MM.1S (cell line): ENCODE data around the gene KIFAP3.
"Not testable (repeated sequence)": the region's sequence is repeated elsewhere in the genome, so short reads cannot be mapped to it uniquely, and the experiment has no call there.

ENCODE experiments used
- DNase-seq: peaks from one replicate; pipeline ENCODE4 v3.0.0-alpha.2; 2015
- H2AFZ ChIP-seq: fragments of 300-600 bp; sonication (generic); 2 replicates; pipeline ENCODE4 v1.6.0; 2016; ENCODE audit warnings: antibody characterized with exemption, low read length
- H3F3A ChIP-seq: fragments of 300-600 bp; sonication (generic); 2 replicates; pipeline ENCODE4 v1.6.1; 2016; ENCODE audit warnings: mild to moderate bottlenecking, antibody characterized with exemption, low read length, moderate library complexity, mixed read lengths; ENCODE audit not compliant: insufficient read depth
- H3K27ac ChIP-seq: fragments of 300-600 bp; sonication (generic); 2 replicates; pipeline ENCODE4 v1.5.1; 2016; ENCODE audit warnings: mild to moderate bottlenecking, low read length
- H3K27me3 ChIP-seq: fragments of 300-600 bp; sonication (generic); replicated peaks from 2 replicates; pipeline ENCODE4 v1.6.0; 2016; ENCODE audit warnings: low read length; ENCODE audit not compliant: insufficient read depth
- H3K36me3 ChIP-seq: fragments of 300-600 bp; sonication (generic); replicated peaks from 2 replicates; pipeline ENCODE4 v1.6.1; 2016; ENCODE audit warnings: mild to moderate bottlenecking, low read length, mixed read lengths; ENCODE audit not compliant: insufficient read depth
- H3K4me1 ChIP-seq: fragments of 300-600 bp; sonication (generic); 2 replicates; pipeline ENCODE4 v1.6.1; 2016; ENCODE audit warnings: low read length, mixed read lengths
- H3K4me2 ChIP-seq: fragments of 300-600 bp; sonication (generic); 2 replicates; pipeline ENCODE4 v1.6.0; 2016; ENCODE audit warnings: low read depth, low read length
- H3K4me3 ChIP-seq: fragments of 300-600 bp; sonication (generic); 2 replicates; pipeline ENCODE4 v1.5.1; 2016; ENCODE audit warnings: low read length, mixed read lengths
- H3K79me2 ChIP-seq: fragments of 300-600 bp; sonication (generic); 2 replicates; pipeline ENCODE4 v1.6.1; 2016; ENCODE audit warnings: mixed run types, low read length, mixed read lengths
- H3K9ac ChIP-seq: fragments of 300-600 bp; sonication (generic); 2 replicates; pipeline ENCODE4 v1.6.1; 2016; ENCODE audit warnings: low read length, mixed read lengths
- H3K9me2 ChIP-seq: fragments of 300-600 bp; sonication (generic); replicated peaks from 2 replicates; pipeline ENCODE4 v1.6.1; 2016; ENCODE audit warnings: mild to moderate bottlenecking, low read length, mixed read lengths; ENCODE audit not compliant: insufficient read depth
- H3K9me3 ChIP-seq: fragments of 300-600 bp; sonication (generic); replicated peaks from 2 replicates; pipeline ENCODE4 v1.6.1; 2016; ENCODE audit warnings: mild to moderate bottlenecking, low read length, mixed read lengths; ENCODE audit not compliant: insufficient read depth
- H4K20me1 ChIP-seq: fragments of 300-600 bp; sonication (generic); 2 replicates; pipeline ENCODE4 v1.6.1; 2016; ENCODE audit warnings: mild to moderate bottlenecking, low read length, moderate library complexity, mixed read lengths; ENCODE audit not compliant: insufficient read depth
- EZH2 ChIP-seq: fragments of 300-600 bp; sonication (generic); optimal IDR thresholded peaks from 2 replicates; pipeline ENCODE3; 2017; ENCODE audit warnings: low read depth, mild to moderate bottlenecking, antibody characterized with exemption, low read length, mixed read lengths
- EZH2phosphoT487 ChIP-seq: fragments of 300-600 bp; sonication (generic); IDR thresholded peaks from 2 replicates; pipeline ENCODE4 v1.6.1; 2018; ENCODE audit warnings: antibody characterized with exemption, low read length
- TF ChIP-seq, protein P1 (sequence below): fragments of 300-600 bp; sonication (generic); IDR thresholded peaks from 2 replicates; pipeline ENCODE4 v1.5.1; 2016; ENCODE audit warnings: antibody characterized with exemption, low read length, mixed read lengths

The KIFAP3 gene

DNA sequence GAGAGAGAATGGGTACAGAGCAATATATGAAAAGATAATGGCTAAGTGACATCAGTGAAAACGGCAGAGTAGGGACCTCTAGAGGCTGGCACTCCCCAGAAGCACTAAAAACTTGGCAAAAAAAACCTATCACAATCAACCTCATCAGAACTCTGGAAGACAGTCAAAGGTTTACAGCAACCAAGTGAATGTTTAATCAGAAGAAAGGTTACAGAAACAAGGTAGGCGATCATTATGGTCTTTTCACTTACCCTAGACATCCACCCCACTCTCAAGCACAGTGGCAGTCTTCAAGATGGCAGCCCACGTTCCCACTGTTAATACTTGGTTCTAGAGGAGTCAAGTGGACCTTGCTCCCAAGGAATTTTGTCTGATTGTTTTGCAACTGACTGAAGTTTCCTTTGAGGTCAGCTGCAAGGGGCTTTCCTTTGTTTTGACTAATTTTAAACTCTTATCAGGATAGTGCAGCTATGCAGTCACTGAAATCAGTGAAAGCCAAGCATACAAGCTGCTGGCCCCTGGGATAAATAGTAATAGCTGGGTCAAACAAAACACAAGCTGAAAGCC lies 7.2 kb downstream of the KIFAP3 start:
- Histone ChIP-seq H3K36me3 (no peaks in the 10 kb centered on the region), H3K79me2 (peaks cover 27% of the 10 kb centered on the region; the same call in 1 of the 2 replicates), H3F3A (peaks cover 6% of the 10 kb centered on the region; the same call in 1 of the 2 replicates), H3K4me2 (peak overlapping the region; percentile 89; the same call in 1 of the 2 replicates), H3K27me3 (no peaks in the 10 kb centered on the region), H3K4me3 (no peak overlapping the region), H3K9me2 (no peaks in the 10 kb centered on the region), H3K9me3 (no peaks in the 10 kb centered on the region), H3K27ac (no peak overlapping the region), H4K20me1 (no peaks in the 10 kb centered on the region), H2AFZ (0 out of 2 replicates have a peak overlapping the region, but pooled peaks have one; percentile 10), H3K4me1 (peaks cover 17% of the 10 kb centered on the region), H3K9ac (no peak overlapping the region)
- TF ChIP-seq EZH2 (no peak), EZH2phosphoT487 (no peak)
- TF ChIP-seq, protein P1, sequence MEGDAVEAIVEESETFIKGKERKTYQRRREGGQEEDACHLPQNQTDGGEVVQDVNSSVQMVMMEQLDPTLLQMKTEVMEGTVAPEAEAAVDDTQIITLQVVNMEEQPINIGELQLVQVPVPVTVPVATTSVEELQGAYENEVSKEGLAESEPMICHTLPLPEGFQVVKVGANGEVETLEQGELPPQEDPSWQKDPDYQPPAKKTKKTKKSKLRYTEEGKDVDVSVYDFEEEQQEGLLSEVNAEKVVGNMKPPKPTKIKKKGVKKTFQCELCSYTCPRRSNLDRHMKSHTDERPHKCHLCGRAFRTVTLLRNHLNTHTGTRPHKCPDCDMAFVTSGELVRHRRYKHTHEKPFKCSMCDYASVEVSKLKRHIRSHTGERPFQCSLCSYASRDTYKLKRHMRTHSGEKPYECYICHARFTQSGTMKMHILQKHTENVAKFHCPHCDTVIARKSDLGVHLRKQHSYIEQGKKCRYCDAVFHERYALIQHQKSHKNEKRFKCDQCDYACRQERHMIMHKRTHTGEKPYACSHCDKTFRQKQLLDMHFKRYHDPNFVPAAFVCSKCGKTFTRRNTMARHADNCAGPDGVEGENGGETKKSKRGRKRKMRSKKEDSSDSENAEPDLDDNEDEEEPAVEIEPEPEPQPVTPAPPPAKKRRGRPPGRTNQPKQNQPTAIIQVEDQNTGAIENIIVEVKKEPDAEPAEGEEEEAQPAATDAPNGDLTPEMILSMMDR = peak; percentile 30
- no peak for DNase-seq

DNA sequence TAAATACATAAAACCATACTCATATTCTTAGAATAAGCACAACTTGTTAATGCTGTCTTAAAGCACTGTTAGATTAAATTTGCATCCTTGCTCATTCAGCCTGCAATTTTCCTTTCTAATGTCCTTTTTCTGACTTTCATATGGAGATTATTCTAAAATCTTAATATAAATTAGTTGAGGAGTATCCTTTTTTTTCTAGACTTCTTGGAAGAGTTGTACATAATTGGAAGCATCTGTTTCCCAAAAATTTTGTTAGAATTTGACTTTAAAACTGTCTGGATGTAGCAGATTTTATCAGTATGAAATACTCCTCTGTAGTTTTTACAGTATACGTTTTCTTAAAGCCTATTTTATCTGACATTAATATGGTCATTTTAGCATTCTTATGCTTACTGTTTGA lies 9.7 kb downstream of the KIFAP3 start:
- Histone ChIP-seq H4K20me1 (no peaks in the 10 kb centered on the region), H3K36me3 (no peaks in the 10 kb centered on the region), H3K9ac (no peak overlapping the region), H3K4me3 (no peak overlapping the region), H3K4me1 (peaks cover 17% of the 10 kb centered on the region), H2AFZ (no peak overlapping the region), H3K9me3 (no peaks in the 10 kb centered on the region), H3K27me3 (no peaks in the 10 kb centered on the region), H3F3A (peaks cover 6% of the 10 kb centered on the region; the same call in 1 of the 2 replicates), H3K4me2 (no peak overlapping the region), H3K27ac (no peak overlapping the region), H3K9me2 (no peaks in the 10 kb centered on the region), H3K79me2 (peaks cover 23% of the 10 kb centered on the region; the same call in 1 of the 2 replicates)
- TF ChIP-seq, protein P1 = no peak
- TF ChIP-seq EZH2 (no peak), EZH2phosphoT487 (no peak)
- no peak for DNase-seq

DNA sequence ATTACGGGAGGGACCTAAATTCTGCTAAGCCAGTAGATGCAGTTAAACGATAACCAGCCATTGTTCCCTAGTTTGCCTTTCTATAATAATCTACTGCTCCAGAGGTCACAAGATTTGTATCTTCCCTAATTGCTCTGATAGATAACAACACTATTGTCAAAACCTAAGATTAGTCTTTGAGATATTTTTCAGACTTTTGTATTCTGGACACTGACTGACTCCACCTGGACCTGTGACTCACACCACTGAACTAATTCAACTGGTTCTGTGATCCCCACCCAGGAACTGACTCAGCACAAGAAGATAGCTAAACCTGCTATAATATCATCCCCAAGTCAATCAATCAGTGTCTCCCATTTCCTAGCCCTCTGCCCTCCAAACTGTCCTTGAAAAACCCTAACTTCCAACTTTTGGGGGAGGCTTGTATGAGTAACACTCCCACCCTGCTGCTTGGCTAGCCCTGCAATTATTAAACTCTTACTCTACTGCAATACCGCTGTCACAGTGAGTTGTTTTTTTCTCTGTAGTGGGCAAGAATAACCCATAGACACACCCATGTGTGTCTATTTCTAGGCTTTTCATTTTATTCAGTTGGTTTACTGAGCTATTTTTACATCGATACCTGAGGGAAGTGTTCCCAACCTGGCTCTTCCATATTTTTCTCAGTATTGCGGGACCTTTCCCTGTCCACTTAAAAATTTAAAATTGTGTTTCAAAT lies 11.2 kb downstream of the KIFAP3 start:
- no peak overlapping the region for H2AFZ ChIP-seq
- no peak for DNase-seq

DNA sequence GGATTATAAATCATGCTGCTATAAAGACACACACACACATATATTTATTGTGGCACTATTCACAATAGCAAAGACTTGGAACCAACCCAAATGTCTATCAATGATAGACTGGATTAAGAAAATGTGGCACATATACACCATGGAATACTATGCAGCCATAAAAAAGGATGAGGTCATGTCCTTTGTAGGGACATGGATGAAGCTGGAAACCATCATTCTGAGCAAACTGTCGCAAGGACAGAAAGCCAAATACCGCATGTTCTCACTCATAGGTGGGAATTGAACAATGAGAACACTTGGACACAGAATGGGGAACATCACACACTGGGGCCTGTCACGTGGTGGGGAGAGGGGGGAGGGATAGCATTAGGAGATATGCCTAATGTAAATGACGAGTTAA lies 12.8 kb downstream of the KIFAP3 start:
- not testable (repeated sequence) for H3K27ac ChIP-seq, H3F3A ChIP-seq, H2AFZ ChIP-seq, H3K9me2 ChIP-seq, H4K20me1 ChIP-seq, H3K9ac ChIP-seq, H3K4me3 ChIP-seq, H3K79me2 ChIP-seq, H3K4me2 ChIP-seq, DNase-seq, H3K36me3 ChIP-seq, H3K9me3 ChIP-seq, H3K4me1 ChIP-seq, H3K27me3 ChIP-seq

More for the DNA sequence above, 11.2 kb downstream of the KIFAP3 start:
- no peaks in the 10 kb centered on the region for H3K9me2 ChIP-seq
- peaks cover 12% of the 10 kb centered on the region for H3K4me1 ChIP-seq
- no peak overlapping the region for H3K9ac ChIP-seq
- TF ChIP-seq, protein P1 = no peak
- TF ChIP-seq EZH2 (no peak), EZH2phosphoT487 (no peak)
- H3K9me3 ChIP-seq = no peaks in the 10 kb centered on the region
- no peaks in the 10 kb centered on the region for H3F3A ChIP-seq
- no peak overlapping the region for H3K4me2 ChIP-seq
- H3K27me3 ChIP-seq = no peaks in the 10 kb centered on the region
- H3K79me2 ChIP-seq = peaks cover 16% of the 10 kb centered on the region; the same call in 1 of the 2 replicates
- H3K36me3 ChIP-seq = no peaks in the 10 kb centered on the region
- H3K4me3 ChIP-seq = no peak overlapping the region
- H4K20me1 ChIP-seq = no peaks in the 10 kb centered on the region
- no peak overlapping the region for H3K27ac ChIP-seq

DNA sequence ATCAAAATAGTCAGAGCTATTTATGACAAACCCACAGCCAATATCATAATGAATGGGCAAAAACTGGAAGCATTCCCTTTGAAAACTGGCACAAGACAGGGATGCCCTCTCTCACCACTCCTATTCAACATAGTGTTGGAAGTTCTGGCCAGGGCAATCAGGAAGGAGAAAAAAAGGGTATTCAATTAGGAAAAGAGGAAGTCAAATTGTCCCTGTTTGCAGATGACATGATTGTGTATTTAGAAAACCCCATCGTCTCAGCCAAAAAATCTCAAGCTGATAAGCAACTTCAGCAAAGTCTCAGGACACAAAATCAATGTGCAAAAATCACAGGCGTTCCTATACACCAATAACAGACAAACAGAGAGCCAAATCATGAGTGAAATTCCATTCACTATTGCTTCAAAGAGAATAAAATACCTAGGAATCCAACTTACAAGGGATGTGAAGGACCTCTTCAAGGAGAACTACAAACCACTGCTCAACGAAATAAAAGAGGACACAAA lies 14.4 kb downstream of the KIFAP3 start:
- H3K79me2 ChIP-seq = not testable (repeated sequence)

More for the DNA sequence above, 14.4 kb downstream of the KIFAP3 start:
- H3K36me3 ChIP-seq, H3K4me2 ChIP-seq, H4K20me1 ChIP-seq, H3K9me3 ChIP-seq, H3K27me3 ChIP-seq, DNase-seq, H3F3A ChIP-seq, H2AFZ ChIP-seq, H3K4me3 ChIP-seq, H3K9ac ChIP-seq, H3K27ac ChIP-seq, H3K4me1 ChIP-seq, H3K9me2 ChIP-seq: not testable (repeated sequence)
